BE2C (cell line): ENCODE measurements around the gene RPAP2. TPM values are rescaled to one million over a fixed set of nuclear protein-coding genes. Genes with fewer than 3 reads are reported as not detected.
A peak's percentile ranks its signal among the peaks of the same experiment; 100 is the strongest.
"Not testable (repeated sequence)": the region's sequence is repeated elsewhere in the genome, so short reads cannot be mapped to it uniquely, and the experiment has no call there.

Experiments used
- DNase-seq: peaks from one replicate; pipeline ENCODE4 v3.0.0-alpha.2; 2020
- H3K27me3 ChIP-seq: fragments of 250-450 bp; sonication (Bioruptor Pico); 2 replicates; pipeline ENCODE4 v1.5.1; 2020; ENCODE audit warnings: mild to moderate bottlenecking
- H3K36me3 ChIP-seq: fragments of 250-450 bp; sonication (Bioruptor Pico); 2 replicates; pipeline ENCODE4 v1.5.1; 2020; ENCODE audit warnings: mild to moderate bottlenecking
- H3K4me1 ChIP-seq: fragments of 250-450 bp; sonication (Bioruptor Pico); 2 replicates; pipeline ENCODE4 v1.5.1; 2020
- H3K4me3 ChIP-seq: 2 replicates; pipeline ENCODE4 v1.5.1; 2011; ENCODE audit warnings: low read depth, low read length
- H3K9me3 ChIP-seq: fragments of 250-450 bp; sonication (Bioruptor Pico); 2 replicates; pipeline ENCODE4 v1.5.1; 2020
- polyA plus RNA-seq: library from polyadenylated mRNA; unstranded; fragments of >200 nt; gene quantifications from one replicate; pipeline ENCODE4 v1.2.1, GENCODE V29; 2012; ENCODE audit warnings: low read depth, missing spikeins; ENCODE audit not compliant: insufficient read length, insufficient read depth
- TF ChIP-seq, protein P1 (sequence below): IDR thresholded peaks from 2 replicates; pipeline ENCODE4 v1.5.1; 2012; ENCODE audit warnings: mild to moderate bottlenecking, low read depth, low read length

The RPAP2 gene
- polyA plus RNA-seq: 5.5 TPM

DNA sequence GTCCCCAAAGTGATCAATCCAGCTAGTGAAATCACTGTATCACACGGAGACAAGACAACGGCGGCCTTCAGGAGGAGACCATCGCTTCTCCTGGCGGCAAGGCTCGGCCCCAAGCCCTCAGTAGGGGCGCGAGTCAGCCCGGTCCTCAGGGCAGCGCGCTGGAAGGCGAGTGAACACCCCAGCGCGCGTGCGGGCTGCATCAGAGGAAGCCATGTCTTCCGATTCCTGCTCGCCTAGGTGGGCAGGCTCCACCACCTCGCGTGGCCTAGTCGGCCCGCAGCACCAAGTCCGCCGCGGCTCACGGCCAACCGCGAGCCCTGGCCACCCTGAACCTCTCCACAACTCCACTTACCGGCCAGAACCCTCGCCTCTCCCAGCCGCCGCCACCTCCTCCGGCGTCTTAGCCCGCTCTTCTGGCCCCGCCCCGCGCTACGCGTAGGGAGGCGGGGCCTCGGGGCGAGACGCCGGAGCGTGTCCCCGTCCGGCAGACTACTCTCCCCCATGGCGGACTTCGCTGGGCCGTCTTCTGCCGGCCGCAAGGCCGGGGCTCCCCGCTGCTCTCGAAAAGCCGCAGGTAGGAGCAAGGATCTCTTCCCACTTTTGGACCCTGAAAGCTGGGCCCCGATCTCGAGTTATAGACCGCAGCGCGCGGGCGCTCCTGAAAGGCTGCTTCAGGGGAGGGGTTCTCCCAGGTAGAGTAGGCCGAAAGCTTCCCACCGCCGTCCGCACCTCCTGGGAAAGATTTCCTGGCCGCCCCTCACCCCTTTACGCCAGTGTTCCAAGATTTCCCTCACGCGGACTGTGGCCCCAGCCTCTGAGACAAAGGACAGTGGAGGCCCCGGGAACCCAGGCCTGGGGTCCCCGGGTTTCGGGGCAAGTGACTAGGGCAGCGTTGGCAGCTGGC lies at the start of gene RPAP2, which contains the start of gene GLMN:
TSS of gene RPAP2 (plus strand) at position 487 of the 904 bp plus-strand sequence. CDS start at position 502, 15 bp downstream.
TSS of gene GLMN (minus strand) at position 415 of the 904 bp plus-strand sequence. CDS start 988 bp downstream, outside the sequence.
- Histone ChIP-seq H3K4me1 (no peaks in the 10 kb centered on the region), H3K27me3 (no peaks in the 10 kb centered on the region), H3K9me3 (no peaks in the 10 kb centered on the region), H3K4me3 (peak within 1 kb of the TSS; percentile 77), H3K36me3 (no peaks in the 10 kb centered on the region)
- DNase-seq: peak; percentile 79
- TF ChIP-seq, protein P1, sequence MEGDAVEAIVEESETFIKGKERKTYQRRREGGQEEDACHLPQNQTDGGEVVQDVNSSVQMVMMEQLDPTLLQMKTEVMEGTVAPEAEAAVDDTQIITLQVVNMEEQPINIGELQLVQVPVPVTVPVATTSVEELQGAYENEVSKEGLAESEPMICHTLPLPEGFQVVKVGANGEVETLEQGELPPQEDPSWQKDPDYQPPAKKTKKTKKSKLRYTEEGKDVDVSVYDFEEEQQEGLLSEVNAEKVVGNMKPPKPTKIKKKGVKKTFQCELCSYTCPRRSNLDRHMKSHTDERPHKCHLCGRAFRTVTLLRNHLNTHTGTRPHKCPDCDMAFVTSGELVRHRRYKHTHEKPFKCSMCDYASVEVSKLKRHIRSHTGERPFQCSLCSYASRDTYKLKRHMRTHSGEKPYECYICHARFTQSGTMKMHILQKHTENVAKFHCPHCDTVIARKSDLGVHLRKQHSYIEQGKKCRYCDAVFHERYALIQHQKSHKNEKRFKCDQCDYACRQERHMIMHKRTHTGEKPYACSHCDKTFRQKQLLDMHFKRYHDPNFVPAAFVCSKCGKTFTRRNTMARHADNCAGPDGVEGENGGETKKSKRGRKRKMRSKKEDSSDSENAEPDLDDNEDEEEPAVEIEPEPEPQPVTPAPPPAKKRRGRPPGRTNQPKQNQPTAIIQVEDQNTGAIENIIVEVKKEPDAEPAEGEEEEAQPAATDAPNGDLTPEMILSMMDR: no peak

DNA sequence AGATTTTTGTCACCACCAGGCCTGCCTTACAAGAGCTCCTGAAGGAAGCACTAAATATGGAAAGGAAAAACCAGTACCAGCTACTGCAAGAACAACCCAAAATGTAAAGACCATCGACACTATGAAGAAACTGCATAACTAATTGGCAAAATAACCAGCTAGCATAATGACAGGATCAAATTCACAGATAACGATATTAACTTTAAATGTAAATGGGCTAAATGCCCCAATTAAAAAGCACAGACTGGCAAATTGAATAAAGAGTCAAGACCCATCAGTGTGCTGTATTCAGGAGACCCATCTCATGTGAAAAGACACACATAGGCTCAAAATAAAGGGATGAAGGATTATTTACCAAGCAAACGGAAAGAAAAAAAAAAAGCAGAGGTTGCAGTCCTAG lies 44.1 kb upstream of the RPAP2 start:
- H3K4me1 ChIP-seq, H3K36me3 ChIP-seq, H3K4me3 ChIP-seq, H3K9me3 ChIP-seq, DNase-seq, H3K27me3 ChIP-seq: not testable (repeated sequence)

DNA sequence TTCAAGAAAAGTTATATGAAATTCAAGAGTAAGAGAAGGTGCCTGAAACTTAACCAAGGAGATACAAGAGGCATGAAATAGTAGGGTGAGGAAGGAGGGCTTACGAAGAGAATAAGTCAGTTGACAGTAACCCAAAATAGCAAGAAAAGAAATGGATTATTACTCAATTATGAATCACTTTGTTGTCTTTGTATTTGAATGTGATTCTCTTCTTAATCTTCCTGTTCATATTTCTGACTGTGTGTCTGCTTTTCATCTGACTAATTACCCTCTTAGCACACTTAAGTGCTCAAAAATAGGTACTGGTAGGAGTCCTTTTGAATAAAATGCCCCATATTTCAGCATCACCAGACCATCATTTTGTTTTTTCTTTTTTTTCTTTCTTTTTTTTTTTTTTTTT lies 39.5 kb upstream of the RPAP2 start:
- H3K36me3 ChIP-seq: no peaks in the 10 kb centered on the region
- no peaks in the 10 kb centered on the region for H3K9me3 ChIP-seq
- TF ChIP-seq, protein P1: no peak
- DNase-seq: no peak
- H3K27me3 ChIP-seq: no peaks in the 10 kb centered on the region
- no peaks in the 10 kb centered on the region for H3K4me1 ChIP-seq
- H3K4me3 ChIP-seq: no peak overlapping the region

DNA sequence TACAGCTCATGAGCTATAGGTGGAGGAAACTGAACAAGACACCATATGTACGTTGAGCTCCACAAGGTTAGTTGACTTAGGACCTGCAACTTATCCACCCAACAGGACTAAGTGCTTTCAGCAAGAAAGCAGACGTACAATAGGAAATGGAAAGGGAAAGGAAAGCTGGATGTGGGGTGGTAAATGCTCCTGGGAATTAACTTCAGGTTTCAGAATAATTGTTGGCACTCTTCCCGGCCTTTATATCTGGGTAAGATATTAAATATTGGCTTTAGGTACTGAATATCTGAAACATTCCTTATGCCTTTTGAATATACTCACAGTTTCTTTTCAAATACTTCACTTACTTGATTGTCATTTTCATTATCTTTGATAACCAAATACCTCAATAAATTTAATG lies 36.3 kb upstream of the RPAP2 start:
- H3K36me3 ChIP-seq: no peaks in the 10 kb centered on the region
- TF ChIP-seq, protein P1: no peak
- H3K9me3 ChIP-seq: no peaks in the 10 kb centered on the region
- H3K4me3 ChIP-seq: no peak overlapping the region
- no peaks in the 10 kb centered on the region for H3K4me1 ChIP-seq
- peak; percentile 16 for DNase-seq
- no peaks in the 10 kb centered on the region for H3K27me3 ChIP-seq

DNA sequence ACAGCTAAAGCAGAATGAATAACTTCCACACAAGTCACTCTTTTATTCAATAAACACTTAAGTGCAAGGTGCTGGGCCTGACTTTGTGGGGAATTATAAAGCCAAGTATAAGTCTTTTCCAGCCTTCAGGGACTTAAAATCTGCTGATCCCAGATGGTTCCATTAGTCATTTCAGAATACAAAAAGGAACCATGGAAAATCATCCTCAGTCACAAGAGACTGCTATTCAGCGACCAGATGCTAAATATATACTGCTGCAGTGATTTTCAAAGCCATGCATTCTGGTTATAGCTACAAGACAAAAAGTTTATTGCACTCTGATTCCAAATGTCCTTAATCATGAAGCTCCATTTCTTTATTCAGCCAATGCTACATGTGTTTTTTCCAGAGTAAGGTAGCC lies 25.8 kb upstream of the RPAP2 start:
- Histone ChIP-seq H3K4me3 (no peak overlapping the region), H3K36me3 (no peaks in the 10 kb centered on the region), H3K27me3 (no peaks in the 10 kb centered on the region), H3K9me3 (no peaks in the 10 kb centered on the region), H3K4me1 (no peaks in the 10 kb centered on the region)
- DNase-seq: no peak
- TF ChIP-seq, protein P1: no peak

DNA sequence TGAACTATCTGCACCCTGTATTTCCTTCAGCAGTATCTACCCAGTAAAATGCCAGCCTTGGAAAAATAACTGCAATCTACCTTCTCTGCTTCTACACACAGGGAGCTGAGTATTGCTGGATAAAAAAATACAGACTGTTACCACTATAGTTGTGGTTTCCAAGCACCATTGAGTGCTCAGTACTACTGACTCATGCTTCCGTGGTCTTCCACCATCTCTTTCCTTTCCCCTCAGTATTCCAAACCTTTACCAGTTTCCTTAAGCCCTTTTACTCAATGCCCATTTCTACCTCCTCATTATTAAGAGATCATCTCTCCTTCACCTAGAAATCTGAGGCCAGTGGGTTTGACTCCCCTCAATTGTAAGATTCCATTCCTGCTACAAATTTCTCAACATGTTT lies 23.9 kb upstream of the RPAP2 start:
- TF ChIP-seq, protein P1: no peak
- H3K4me3 ChIP-seq: no peak overlapping the region
- H3K27me3 ChIP-seq: no peaks in the 10 kb centered on the region
- H3K36me3 ChIP-seq: no peaks in the 10 kb centered on the region
- H3K4me1 ChIP-seq: no peaks in the 10 kb centered on the region
- DNase-seq: no peak
- no peaks in the 10 kb centered on the region for H3K9me3 ChIP-seq
